ENCODE measurements around the gene GBA2. TPM values are rescaled to one million over a fixed set of nuclear protein-coding genes. Genes with fewer than 3 reads are reported as not detected.

GBA2 gene
- total RNA-seq, 1 donor from 2014 or later = 43.6 TPM

DNA sequence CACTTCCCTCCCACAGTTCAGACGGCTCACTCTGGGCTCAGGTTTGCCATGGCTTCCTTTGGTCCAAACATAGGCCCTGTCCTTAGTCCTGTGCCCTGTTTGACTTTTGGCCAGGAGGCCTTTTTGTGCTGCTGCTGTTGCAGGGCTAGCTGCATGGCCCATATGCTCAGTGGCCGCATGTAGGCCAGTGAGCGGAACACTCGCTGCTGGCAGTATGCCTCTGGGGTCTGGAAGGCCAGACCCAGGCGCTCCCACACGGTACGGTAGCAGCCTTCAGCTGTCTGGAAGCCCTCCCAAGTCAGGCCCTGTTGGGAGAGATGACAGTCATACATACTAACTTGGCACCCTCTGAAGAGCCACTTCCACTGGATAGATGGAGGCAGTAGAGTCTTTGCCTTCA lies 11.9 kb downstream of the GBA2 start:
- DNase-seq = no peak

DNA sequence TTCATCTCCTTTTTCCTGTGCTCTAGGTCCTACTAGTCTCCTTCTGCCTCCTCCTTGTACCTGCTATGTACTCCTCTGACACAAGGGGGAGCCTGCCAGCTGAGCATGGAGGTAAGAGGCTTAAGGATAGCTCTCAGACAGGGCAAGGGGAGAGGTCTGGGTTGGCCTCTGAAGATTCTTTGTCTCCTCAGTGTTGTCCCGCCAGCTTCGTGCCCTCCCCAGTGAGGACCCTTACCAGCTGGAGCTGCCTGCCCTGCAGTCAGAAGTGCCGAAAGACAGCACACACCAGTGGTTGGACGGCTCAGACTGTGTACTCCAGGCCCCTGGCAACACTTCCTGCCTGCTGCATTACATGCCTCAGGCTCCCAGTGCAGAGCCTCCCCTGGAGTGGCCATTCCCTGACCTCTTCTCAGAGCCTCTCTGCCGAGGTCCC lies 12.8 kb downstream of the GBA2 start:
- DNase-seq = peak; percentile 78

DNA sequence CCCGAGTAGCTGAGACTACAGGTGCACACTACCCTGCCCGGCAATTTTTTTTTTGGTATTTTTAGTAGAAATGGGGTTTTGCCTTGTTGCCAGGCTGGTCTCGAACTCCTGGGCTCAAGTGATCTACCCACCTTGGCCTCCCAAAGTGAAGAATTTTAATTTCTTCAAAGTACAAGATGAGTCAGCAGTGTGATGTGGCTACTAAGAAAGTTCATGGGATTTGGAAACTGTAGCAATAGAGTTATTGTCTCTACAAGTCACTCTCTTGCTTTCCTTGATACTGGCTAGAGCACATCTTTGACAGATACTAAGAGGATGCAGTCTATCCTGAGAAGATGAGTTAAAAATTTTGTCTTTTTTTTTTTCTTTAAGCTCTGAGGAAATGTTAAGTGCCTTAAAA lies 14.9 kb downstream of the GBA2 start:
- DNase-seq = no peak

DNA sequence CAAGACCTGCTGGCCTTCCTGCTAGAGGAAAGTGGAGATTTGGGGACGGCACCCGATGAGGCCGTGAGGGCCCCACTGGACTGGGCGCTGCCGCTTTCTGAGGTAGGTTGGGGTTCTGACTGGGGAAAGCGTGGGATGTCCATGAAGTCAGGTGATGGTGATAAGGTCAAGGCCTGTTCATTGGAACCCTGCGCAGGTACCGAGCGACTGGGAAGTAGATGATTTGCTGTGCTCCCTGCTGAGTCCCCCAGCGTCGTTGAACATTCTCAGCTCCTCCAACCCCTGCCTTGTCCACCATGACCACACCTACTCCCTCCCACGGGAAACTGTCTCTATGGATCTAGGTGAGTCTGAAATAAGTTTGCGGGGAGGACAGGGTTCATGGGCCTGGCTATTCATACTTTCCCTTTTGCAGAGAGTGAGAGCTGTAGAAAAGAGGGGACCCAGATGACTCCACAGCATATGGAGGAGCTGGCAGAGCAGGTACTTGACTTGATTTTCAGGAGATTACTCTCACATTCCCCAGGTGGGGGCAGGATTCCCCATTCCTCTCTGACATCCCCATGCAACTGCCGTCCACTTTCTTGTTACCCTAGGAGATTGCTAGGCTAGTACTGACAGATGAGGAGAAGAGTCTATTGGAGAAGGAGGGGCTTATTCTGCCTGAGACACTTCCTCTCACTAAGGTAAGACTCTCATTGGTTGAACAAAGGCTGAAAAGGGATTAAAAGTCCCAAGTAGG lies 16.1 kb downstream of the GBA2 start:
- peak; percentile 60 for DNase-seq

DNA sequence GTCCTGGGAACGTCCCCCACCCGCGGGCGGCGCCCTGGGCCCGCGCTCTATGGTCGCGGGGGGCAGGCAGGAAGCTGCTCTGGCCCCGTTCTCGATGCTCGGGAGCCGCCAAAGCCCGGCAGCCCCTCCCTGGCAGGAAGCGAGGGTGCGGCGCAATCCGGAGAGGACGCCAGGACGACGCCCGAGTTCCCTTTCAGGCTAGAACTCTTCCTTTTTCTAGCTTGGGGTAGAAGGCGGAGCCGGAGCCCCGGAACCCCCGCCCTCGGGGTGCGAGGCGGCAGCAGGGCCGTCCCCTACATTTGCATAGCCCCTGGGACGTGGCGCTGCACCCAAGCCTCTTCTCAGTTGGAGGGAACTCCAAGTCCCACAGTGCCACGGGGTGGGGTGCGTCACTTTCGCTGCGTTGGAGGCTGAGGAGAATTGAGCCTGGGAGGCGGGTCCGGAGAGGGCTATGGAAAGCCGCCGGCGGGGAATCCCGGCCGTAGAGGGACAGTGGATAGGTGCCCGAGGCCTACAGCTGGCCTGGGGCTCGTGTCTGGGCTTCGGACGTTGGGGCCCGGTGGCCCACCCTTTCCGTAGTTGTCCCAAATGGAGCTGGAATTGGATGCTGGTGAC lies 16.7 kb downstream of the GBA2 start, which contains the start of the genes CREB3 and TLN1:
Gene CREB3 (plus strand): TSS at position 482 of the 615 bp plus-strand sequence. CDS start 107 bp downstream, at position 589.
Gene TLN1 (minus strand): TSS at position 11 of the 615 bp plus-strand sequence. CDS start 6,501 bp downstream, outside the sequence.
- DNase-seq = peak; percentile 98

DNA sequence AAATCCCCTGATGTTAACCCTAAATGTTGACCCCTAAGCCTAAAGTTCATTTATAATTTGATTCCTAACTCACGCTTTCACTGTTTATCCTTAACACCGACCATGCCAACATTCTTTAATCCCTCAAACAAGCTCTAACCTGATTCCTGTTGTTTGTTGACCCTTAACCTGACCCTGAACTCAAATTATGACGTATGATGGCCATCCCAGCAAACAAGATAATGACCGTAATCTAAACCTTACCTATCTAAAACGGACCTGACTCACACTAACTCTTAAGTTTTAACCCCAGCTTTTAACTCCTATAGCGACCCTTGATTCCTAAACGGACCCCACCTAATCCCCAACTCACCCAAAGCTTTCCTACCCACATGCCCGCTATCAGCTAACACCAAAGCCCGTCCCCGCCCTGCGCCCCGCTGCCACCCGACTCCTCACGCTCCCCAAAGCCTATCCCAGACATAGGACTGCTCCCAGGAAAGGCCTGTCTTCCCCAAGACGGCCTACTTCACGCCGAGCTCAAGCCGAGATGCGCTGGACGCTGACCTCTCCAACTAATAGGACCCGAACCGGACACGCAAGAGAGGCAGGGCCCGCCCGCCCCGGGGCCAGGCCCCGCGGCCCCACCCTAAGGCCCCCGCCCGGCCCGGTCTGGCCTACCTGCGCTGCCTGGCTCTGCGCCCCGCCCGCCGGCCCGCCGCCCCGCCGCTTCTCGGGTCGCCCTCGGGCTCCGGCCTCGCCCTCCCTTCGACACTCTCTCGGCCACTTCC lies 17.4 kb downstream of the GBA2 start:
- no peak for DNase-seq

DNA sequence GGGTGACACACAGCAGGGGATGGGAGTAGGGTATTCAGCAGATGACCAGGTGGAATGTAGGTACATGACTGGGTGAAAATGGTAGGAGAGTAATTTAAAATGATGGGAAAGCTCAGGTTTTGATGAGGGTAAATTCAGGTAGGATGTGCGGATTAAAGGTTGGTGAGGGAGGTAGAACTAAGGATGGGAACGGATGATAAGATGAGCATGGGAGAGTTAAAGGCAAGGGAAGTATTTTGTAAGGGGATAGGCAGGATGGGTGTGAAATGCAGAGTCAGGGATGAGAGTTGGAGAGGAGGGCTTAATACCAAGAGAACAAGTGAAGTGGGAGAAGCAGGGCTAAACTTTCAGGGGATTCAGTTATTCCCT lies 18.6 kb downstream of the GBA2 start:
- no peak for DNase-seq

DNA sequence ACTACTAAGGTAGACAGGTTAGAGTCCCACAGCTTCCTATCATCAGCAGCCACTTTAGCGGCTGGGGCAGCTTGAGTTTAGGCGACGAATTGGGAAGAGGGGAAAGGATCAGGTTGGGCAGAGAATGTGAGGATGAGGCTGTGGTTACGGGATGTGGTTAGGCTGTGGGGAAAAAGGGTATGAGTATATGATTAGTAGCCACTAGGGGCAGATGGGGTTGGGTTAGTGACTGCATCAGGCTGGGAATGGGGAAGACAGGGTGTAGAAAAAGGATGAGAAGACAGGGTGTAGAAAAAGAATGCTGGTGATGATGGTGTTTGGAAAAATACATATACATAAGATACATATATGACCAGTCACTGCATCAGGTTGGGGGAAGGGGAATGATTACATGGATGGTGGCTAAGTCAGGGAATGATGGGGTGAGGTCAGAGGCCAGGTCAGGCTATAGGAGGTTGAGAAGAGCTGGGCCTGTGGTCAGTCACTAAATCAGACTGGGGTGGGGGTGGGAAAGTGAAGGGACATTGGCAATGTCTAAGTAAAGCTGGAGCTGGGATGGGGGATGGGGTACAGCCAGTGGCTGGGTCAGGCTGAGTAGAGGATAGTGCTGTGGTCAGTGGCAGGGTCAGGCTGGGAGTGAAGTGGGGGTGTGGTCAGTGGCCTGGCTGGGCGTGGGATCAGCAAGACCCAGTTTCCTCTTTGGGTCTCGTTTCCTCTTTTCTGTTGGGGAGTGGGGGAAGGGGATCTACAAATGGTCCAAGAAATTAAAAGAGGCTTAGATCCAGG lies 19.1 kb downstream of the GBA2 start:
- peak; percentile 49 for DNase-seq

DNA sequence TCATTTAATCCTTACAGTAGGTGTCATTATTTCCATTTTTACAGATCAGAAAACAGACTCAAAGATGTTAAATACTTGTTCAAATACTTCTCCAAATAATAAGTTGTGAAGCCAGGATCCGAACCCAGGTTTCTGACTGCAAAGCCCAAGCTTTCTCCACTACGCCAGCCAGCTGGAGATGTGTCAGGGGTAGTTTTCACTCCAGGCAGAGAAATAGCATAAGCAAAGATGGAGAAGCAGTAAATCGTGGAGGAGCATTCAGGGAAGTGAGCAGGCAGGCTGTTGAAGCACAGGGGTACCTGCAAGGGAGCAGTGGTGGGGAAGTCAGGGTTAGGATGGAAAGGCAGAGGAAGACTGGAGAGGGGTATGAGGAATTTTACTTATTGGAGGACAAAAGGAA lies 19.9 kb downstream of the GBA2 start:
- no peak for DNase-seq

DNA sequence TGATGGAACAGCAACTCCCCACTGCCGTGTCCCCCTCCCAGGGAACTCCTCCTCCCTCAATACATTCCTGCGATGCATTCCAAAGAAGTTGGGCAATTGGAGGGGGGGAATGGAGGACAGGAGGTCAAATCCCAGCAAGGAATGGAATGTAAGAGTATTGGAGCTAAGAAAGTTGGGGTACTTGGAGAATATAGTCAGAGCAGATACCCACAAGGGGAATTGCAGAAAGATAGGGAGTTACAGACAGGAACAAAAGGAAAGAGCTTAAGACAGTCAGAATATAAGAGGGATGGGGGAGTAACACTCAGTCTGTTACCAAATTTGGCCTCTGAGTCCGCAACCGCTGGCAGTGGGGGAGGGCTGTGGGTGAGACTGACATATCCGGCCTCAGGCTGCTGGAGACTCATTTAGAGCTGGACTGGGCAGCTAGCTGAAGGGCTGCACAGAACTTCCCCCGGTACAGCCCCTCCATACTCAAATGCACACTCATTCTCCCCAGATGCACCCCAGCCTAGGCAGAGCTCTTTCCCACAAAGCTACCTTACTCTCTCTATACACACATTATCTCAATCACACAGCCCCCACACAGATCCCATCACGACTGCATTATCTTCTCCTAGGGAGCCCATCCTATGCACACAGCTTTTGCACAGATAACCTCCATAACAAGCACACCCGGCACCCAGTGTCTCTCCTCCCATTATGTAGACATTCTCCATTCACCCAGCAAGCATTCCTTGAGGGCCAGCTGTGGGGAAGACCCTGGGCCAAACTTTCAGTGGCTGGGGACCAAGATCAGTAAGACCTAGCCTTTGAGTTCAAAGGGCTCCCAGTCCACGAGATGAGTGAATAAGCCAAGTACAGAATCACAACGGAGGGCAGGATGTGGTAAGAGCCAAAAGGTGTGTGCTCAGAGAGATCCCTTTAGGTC lies 20.7 kb downstream of the GBA2 start:
- peak; percentile 79 for DNase-seq

DNA sequence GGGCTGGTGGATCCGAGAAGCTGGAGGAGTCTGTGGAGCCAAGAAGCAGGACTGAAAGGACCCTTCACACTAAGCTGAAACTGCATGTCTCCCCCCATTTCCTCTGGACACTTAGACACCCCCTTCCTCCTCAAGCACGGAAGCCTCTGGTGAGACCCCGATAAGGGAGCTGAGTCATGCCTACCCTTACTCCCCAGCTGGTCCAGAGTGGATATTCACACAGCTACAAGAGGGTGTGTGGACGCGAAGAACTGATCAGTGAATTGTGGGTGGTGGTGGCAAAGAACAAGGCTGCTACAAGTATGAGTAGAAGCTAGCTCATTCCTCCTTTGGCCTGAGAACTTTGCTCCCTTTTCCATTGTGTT lies 21.4 kb downstream of the GBA2 start:
- DNase-seq = no peak

DNA sequence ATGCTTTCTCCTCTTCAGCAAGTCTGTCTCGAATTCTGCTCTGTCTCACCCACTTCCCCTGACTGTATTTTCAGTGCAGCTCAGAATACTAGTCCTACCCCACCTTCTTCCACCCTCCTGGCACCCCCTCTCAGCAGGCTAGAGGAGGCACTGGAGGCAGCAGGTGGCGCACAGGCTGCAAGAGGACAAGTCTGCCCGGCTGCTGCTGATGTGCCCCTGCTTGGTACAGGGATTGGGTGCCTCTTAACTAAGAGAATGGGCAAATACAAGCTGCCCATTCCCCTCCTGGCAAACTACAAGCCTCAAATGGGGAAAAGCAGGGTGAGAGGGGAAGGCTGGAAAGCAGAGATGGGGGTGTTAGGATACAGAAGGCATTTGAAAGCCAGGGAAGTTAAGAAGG lies 22.1 kb downstream of the GBA2 start:
- peak; percentile 51 for DNase-seq

DNA sequence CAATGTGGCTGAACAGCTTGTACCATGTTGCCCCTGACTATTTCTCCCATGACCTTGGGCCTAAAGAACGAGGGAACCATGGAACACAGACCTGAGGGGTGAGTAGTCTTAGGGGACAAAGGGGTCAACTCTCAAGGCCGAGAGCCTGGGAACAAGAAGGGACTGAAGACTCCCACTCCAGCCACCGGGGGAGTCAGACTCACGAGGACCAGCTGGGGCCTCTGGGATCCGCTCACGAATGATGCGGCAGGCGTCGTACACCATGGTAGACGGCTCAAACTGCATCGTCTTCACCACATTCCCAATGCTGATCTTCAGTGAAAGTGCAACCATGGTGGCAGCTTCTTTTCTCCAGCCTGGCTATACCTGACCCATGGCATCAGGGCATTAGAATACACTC lies 23.7 kb downstream of the GBA2 start:
- no peak for DNase-seq

DNA sequence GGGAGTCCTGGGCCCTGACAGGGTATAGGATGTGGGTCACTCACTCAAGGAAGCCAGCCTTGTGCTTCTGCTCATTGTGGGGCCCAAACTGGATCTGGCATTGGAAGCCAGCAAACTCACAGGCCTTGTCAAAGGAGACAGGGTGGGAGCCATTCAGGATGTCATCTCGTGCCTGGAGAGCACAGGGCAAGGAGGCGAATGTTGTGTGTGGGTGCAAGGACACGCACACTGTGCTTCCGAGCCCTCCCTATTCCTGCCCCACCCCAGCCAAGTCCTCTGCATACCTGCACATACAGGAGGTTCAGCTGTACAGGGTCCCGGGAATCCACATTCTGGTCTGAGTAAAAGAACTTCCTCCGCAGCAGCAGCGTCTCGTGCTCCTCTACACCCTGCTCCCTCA lies 25.1 kb downstream of the GBA2 start:
- DNase-seq = no peak

DNA sequence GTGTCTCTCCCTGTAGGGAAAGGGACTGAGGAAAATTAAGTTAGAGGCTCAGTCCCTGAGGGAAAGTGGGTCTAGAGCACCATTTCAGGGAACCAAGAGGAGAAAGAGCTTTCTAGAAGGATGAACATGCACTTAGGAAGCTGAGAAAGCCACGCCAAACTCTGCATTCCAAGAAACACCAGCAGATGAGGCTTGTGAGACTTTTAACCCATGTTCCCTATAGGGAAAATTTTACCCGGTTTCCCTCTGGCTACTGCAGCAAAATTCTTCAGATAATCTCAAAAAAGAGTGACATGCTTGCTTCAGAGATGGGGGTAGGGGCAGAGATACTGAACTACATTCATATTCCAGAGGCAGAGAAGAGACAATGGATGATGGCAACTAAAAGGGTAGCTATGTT lies 25.6 kb downstream of the GBA2 start:
- no peak for DNase-seq

DNA sequence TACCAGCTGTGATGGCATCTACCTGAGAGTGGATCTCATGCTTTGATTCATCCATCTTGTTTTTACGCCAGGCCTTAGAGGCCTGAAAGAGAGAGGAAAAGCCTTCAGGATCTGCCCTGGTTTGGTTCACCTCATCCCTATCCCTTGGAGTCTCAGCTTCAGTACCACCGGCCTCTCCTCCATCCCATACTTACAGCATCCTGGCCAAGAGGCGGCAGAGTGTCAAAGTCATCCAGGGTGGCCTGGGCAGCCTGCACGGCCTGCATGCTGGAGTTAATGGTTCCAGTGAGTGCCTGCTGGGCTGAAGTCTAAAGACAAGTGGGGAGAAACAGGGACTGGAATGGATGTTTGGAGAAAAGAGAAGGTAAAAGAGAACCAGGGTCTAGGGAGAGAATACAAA lies 29.5 kb downstream of the GBA2 start:
- no peak for DNase-seq

DNA sequence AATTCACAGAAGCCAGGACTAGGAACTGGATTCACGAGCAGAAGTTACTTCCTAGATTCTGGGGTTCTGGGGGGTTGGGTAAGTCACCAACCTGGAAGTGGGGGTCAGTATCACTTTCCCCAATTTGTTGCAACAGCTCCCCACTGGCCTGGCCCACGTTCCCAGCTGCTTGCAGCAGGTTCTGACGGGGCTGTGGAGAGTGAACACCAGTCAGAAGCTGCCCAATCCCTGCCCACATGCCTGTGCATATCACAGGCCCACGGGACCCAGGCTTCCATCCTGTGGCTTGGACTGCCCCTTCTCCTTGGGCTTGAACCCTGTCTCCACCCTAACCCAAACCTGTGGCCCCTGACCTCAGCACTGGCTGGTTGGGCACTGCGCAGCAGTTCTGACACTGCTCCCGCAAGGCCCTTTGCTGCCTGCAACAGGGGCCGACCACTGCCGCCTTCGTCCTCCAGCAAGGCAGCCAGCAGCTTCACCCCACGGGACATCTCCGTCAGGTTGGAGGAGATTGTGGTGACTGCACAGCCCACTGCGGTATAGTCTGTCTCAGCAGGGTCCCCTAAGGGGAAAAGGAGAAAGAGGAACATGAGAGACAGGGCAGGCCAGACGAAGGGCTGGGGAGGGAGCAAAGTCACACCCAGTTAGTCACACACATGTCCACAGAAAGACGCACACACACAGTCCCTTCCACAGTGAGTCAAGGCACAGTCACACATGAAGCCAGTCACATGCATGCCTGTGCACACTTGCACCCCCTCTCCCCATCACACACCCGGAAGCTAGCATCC lies 30.1 kb downstream of the GBA2 start:
- DNase-seq = no peak

DNA sequence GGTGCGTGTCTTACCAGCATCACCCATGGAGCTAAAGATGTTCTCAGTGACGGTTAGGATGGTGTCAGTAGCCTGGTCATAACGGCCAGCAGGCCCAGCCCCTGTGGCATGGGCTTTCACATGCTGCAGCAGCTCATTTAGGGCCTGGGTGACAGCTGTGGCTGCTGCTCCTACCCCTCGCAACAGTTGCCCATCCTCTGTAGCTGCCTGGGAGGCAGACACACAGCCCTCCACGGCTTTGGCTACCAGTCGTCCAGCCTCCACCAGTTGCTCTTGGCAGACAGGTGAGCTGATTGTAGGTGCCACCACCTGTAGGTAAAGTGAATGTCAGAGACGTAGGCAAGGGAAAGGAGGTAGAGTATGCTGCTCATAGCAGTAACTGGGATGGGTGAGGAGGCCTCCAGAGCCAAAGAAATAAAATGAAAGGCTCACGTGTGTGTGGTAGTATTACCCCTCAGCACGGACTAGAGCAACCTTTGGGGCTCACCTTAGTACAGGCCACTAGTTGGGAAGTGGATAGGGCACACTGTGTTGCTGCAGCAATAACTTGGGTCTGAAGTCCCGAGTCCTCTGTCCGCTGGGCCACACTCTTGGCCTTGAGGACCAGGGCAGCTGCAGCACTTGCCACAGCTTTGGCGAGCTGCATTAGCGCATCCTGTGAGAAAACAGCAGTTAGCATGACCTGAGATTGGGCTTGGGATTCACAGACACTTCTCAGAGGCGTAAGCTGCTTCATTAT lies 31.7 kb downstream of the GBA2 start:
- DNase-seq = no peak

DNA sequence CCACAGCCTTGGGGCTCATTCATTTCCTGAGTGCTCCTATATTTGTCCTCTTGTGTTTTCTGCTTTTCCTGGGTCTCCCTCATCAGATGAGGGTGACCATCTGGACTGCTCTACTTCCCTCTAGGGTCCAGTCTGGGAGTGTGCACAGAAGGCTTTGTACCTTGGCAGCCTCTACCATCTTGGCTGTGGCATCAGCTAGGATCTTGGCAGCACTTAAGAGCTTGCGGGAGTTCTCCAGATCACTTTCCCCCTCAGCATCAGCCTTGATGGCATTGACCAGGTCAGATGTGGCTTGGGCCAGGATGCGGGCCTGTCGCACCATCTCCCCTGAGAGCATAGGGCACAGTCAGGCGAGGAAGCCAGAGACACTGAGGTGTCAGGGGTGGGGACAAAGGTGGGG lies 32.8 kb downstream of the GBA2 start:
- no peak for DNase-seq
